Loucy (cell line): ENCODE results near the gene C22orf15.

Experiments
- H2AFZ ChIP-seq: fragments of 200-600 bp; sonication (generic); 2 replicates; pipeline ENCODE4 v1.6.0; 2016; ENCODE audit warnings: antibody characterized with exemption, mild to moderate bottlenecking, low read length, moderate library complexity
- H3F3A ChIP-seq: fragments of 200-600 bp; 2 replicates; pipeline ENCODE4 v1.6.0; 2016; ENCODE audit warnings: antibody characterized with exemption, low read depth, mild to moderate bottlenecking
- H3K27me3 ChIP-seq: fragments of 200-600 bp; sonication (generic); 2 replicates; pipeline ENCODE4 v1.6.1; 2014; ENCODE audit warnings: low read length, mild to moderate bottlenecking; ENCODE audit not compliant: insufficient read depth, poor library complexity, severe bottlenecking
- H3K36me3 ChIP-seq: fragments of 200-600 bp; sonication (generic); 2 replicates; pipeline ENCODE4 v1.6.1; 2016; ENCODE audit warnings: low read length; ENCODE audit not compliant: insufficient read depth
- H3K4me1 ChIP-seq: fragments of 200-600 bp; sonication (generic); 2 replicates; pipeline ENCODE4 v1.5.1; 2014; ENCODE audit warnings: low read length, mild to moderate bottlenecking; ENCODE audit not compliant: insufficient read depth, poor library complexity, severe bottlenecking
- H3K4me2 ChIP-seq: fragments of 200-600 bp; sonication (generic); 2 replicates; pipeline ENCODE4 v1.6.0; 2014; ENCODE audit warnings: antibody characterized with exemption, low read length, low read depth, mild to moderate bottlenecking; ENCODE audit not compliant: poor library complexity, severe bottlenecking
- H3K4me3 ChIP-seq: fragments of 200-600 bp; sonication (generic); 2 replicates; pipeline ENCODE4 v1.5.1; 2014; ENCODE audit warnings: low read length, mild to moderate bottlenecking, mixed read lengths; ENCODE audit not compliant: poor library complexity, severe bottlenecking
- H3K79me2 ChIP-seq: fragments of 200-600 bp; sonication (generic); 2 replicates; pipeline ENCODE4 v1.6.1; 2014; ENCODE audit warnings: low read length; ENCODE audit not compliant: insufficient read depth
- H3K9ac ChIP-seq: fragments of 200-600 bp; sonication (generic); 2 replicates; pipeline ENCODE4 v1.6.0; 2014; ENCODE audit warnings: mild to moderate bottlenecking, low read depth, low read length, moderate library complexity; ENCODE audit not compliant: poor library complexity, severe bottlenecking
- H3K9me2 ChIP-seq: fragments of 200-600 bp; sonication (generic); replicated peaks from 2 replicates; pipeline ENCODE4 v1.6.1; 2016; ENCODE audit warnings: low read depth, low read length, mixed read lengths
- H3K9me3 ChIP-seq: fragments of 200-600 bp; sonication (generic); 2 replicates; pipeline ENCODE4 v1.6.1; 2014; ENCODE audit warnings: mild to moderate bottlenecking, antibody characterized with exemption, low read length, low read depth; ENCODE audit not compliant: insufficient read depth
- H4K20me1 ChIP-seq: fragments of 200-600 bp; sonication (generic); 2 replicates; pipeline ENCODE4 v1.6.0; 2014; ENCODE audit warnings: antibody characterized with exemption, low read length, mild to moderate bottlenecking; ENCODE audit not compliant: insufficient read depth, poor library complexity, severe bottlenecking
- CTCF ChIP-seq: fragments of 200-600 bp; sonication (generic); conservative IDR thresholded peaks from 2 replicates; pipeline ENCODE4 v1.5.1; 2014; ENCODE audit warnings: mild to moderate bottlenecking, antibody characterized with exemption, low read length
- EZH2phosphoT487 ChIP-seq: fragments of 200-600 bp; IDR thresholded peaks from 2 replicates; pipeline ENCODE4 v1.6.1; 2018; ENCODE audit warnings: antibody characterized with exemption, mild to moderate bottlenecking, moderate library complexity, borderline replicate concordance

C22orf15 gene

GRCh38 chr22:23749841-23750301 is 12.9 kb upstream of the C22orf15 start:
- H3K9me3 ChIP-seq = no peaks in the 10 kb centered on the region
- peak overlapping the region; percentile 95 for H3K4me2 ChIP-seq
- H3K27me3 ChIP-seq = no peaks in the 10 kb centered on the region
- peaks cover 23% of the 10 kb centered on the region; the same call in 1 of the 2 replicates for H3K79me2 ChIP-seq
- TF ChIP-seq CTCF (no peak), EZH2phosphoT487 (no peak)
- no peaks in the 10 kb centered on the region for H3F3A ChIP-seq
- H3K36me3 ChIP-seq = peaks cover 2% of the 10 kb centered on the region; the same call in 1 of the 2 replicates
- H3K9ac ChIP-seq = peak overlapping the region; percentile 95
- no peak overlapping the region for H2AFZ ChIP-seq
- H3K9me2 ChIP-seq = no peaks in the 10 kb centered on the region
- H3K4me1 ChIP-seq = peaks cover 22% of the 10 kb centered on the region
- H4K20me1 ChIP-seq = no peaks in the 10 kb centered on the region
- H3K4me3 ChIP-seq = peak overlapping the region; percentile 93

GRCh38 chr22:23750367-23750713 is 12.4 kb upstream of the C22orf15 start:
- Histone ChIP-seq H3K36me3 (no peaks in the 10 kb centered on the region), H3K4me1 (peaks cover 22% of the 10 kb centered on the region), H3F3A (peaks cover 3% of the 10 kb centered on the region; the same call in 1 of the 2 replicates), H2AFZ (peak overlapping the region; percentile 72), H3K9me2 (no peaks in the 10 kb centered on the region), H4K20me1 (no peaks in the 10 kb centered on the region), H3K9ac (peak overlapping the region; percentile 95), H3K4me3 (peak overlapping the region; percentile 93), H3K79me2 (peaks cover 23% of the 10 kb centered on the region; the same call in 1 of the 2 replicates), H3K27me3 (no peaks in the 10 kb centered on the region), H3K9me3 (no peaks in the 10 kb centered on the region), H3K4me2 (peak overlapping the region; percentile 95)
- TF ChIP-seq CTCF (no peak), EZH2phosphoT487 (no peak)

GRCh38 chr22:23750714-23751440 is 11.9 kb upstream of the C22orf15 start, which contains the start of gene ZNF70:
Gene ZNF70, minus strand, starts transcription at chr22:23751112. Its CDS starts 5,972 bp downstream, at chr22:23745140.
- Histone ChIP-seq H3K9me3 (no peaks in the 10 kb centered on the region), H3K4me1 (peaks cover 22% of the 10 kb centered on the region), H3K9me2 (no peaks in the 10 kb centered on the region), H3K9ac (peak within 1 kb of the TSS; percentile 95), H3K27me3 (no peaks in the 10 kb centered on the region), H3K79me2 (peaks cover 23% of the 10 kb centered on the region; the same call in 1 of the 2 replicates), H2AFZ (peak within 1 kb of the TSS; percentile 89), H3K4me3 (peak within 1 kb of the TSS; percentile 93), H4K20me1 (no peaks in the 10 kb centered on the region), H3F3A (peaks cover 3% of the 10 kb centered on the region; the same call in 1 of the 2 replicates), H3K4me2 (peak within 1 kb of the TSS; percentile 99), H3K36me3 (no peaks in the 10 kb centered on the region)
- TF ChIP-seq CTCF (peak; percentile 54), EZH2phosphoT487 (no peak)
